ENCODE data around the gene AQP12B.
"Not testable (repeated sequence)": the region's sequence is repeated elsewhere in the genome, so short reads cannot be mapped to it uniquely, and the experiment has no call there.

AQP12B gene

GRCh38 chr2:240682431-240683224 lies at the start of gene AQP12B:
TSS of gene AQP12B (minus strand) at chr2:240682885. CDS start at chr2:240682837, 48 bp downstream.
- not testable (repeated sequence) for DNase-seq (ENCODE audit: low spot score)

- no peak for DNase-seq (ENCODE audit: low spot score)
Observed at GRCh38 chr2:240732184-240732583, 49.5 kb upstream of the AQP12B start.

- no peak for DNase-seq (ENCODE audit: low spot score)
Observed at GRCh38 chr2:240731178-240731545, 48.5 kb upstream of the AQP12B start.

GRCh38 chr2:240730501-240731177 lies 48.0 kb upstream of the AQP12B start:
- DNase-seq (ENCODE audit: low spot score), result no peak

- DNase-seq (ENCODE audit: low spot score), result no peak
Observed at GRCh38 chr2:240728827-240729226, 46.1 kb upstream of the AQP12B start.

- DNase-seq (ENCODE audit: low spot score), result no peak
Observed at GRCh38 chr2:240728361-240728760, 45.7 kb upstream of the AQP12B start.

GRCh38 chr2:240727913-240728312 lies 45.2 kb upstream of the AQP12B start:
- DNase-seq (ENCODE audit: low spot score), result no peak

GRCh38 chr2:240727439-240727838 lies 44.8 kb upstream of the AQP12B start:
- DNase-seq (ENCODE audit: low spot score), result no peak

GRCh38 chr2:240726876-240727275 lies 44.2 kb upstream of the AQP12B start:
- DNase-seq (ENCODE audit: low spot score), result no peak

- no peak for DNase-seq (ENCODE audit: low spot score)
Observed at GRCh38 chr2:240725671-240726070, 43.0 kb upstream of the AQP12B start.

- no peak for DNase-seq (ENCODE audit: low spot score)
Observed at GRCh38 chr2:240725266-240725665, 42.6 kb upstream of the AQP12B start.

GRCh38 chr2:240724431-240724830 lies 41.7 kb upstream of the AQP12B start:
- no peak for DNase-seq (ENCODE audit: low spot score)

- no peak for DNase-seq (ENCODE audit: low spot score)
Observed at GRCh38 chr2:240723851-240724250, 41.2 kb upstream of the AQP12B start.

- DNase-seq (ENCODE audit: low spot score), result no peak
Observed at GRCh38 chr2:240722796-240723735, 40.4 kb upstream of the AQP12B start.

GRCh38 chr2:240722376-240722775 lies 39.7 kb upstream of the AQP12B start:
- no peak for DNase-seq (ENCODE audit: low spot score)

GRCh38 chr2:240721596-240722180 lies 39.0 kb upstream of the AQP12B start:
- no peak for DNase-seq (ENCODE audit: low spot score)

- DNase-seq (ENCODE audit: low spot score), result no peak
Observed at GRCh38 chr2:240720686-240721595, 38.3 kb upstream of the AQP12B start.

GRCh38 chr2:240719676-240720545 lies 37.2 kb upstream of the AQP12B start:
- DNase-seq (ENCODE audit: low spot score), result no peak

- DNase-seq (ENCODE audit: low spot score), result no peak
Observed at GRCh38 chr2:240718896-240719490, 36.3 kb upstream of the AQP12B start.

All from LoVo (cell line).